Thyroid gland (tissue), 4 donors: Measurements from ENCODE around the gene PNPLA4. TPM values are rescaled to one million over a fixed set of nuclear protein-coding genes. Genes with fewer than 3 reads are reported as not detected.

Experiments
- DNase-seq, 2 donors: peaks; one replicate each; pipeline ENCODE4 v3.0.0-alpha.2; 2019
- H3K27ac ChIP-seq, 3 donors: fragments of 200-600 bp; sonication (generic); 1 replicate in 2 of 3; 2 replicates in 1 of 3; pipeline ENCODE4 v1.5.1; 2016 to 2019; ENCODE audit warnings: mild to moderate bottlenecking in 1 of 3, moderate library complexity in 1 of 3
- H3K27me3 ChIP-seq: fragments of 200-600 bp; sonication (generic); one replicate; pipeline ENCODE4 v1.5.1; 2019
- H3K36me3 ChIP-seq, 2 donors: fragments of 200-600 bp; sonication (generic); one replicate each; pipeline ENCODE4 v1.5.1; 2016 to 2019
- H3K4me1 ChIP-seq, 2 donors: fragments of 200-600 bp; sonication (generic); one replicate each; pipeline ENCODE4 v1.5.1; 2017 to 2019
- H3K4me3 ChIP-seq, 3 donors: fragments of 200-600 bp; sonication (generic); replicated peaks in 1 of 3; 1 replicate in 2 of 3; 2 replicates in 1 of 3; pipeline ENCODE4 v1.5.1; 2016; ENCODE audit warnings: mild to moderate bottlenecking in 1 of 3
- H3K9me3 ChIP-seq: fragments of 200-600 bp; sonication (generic); one replicate; pipeline ENCODE4 v1.5.1; 2017
- CTCF ChIP-seq, 6 experiments: fragments of 200-600 bp in 3 of 6; fragments of 450-650 bp in 3 of 6; sonication (generic) in 3 of 6; IDR thresholded peaks; one replicate each; pipeline ENCODE4 v1.5.1; 2016 to 2019; ENCODE audit warnings: antibody characterized with exemption in 6 of 6, mild to moderate bottlenecking in 2 of 6, inconsistent platforms in 1 of 6, moderate library complexity in 1 of 6
- POLR2A ChIP-seq, 2 donors: fragments of 450-650 bp; IDR thresholded peaks; one replicate each; pipeline ENCODE4 v1.6.1; 2017; ENCODE audit warnings: antibody characterized with exemption in 2 of 2, mild to moderate bottlenecking in 2 of 2, moderate library complexity in 1 of 2
- WGBS, 2 donors: methylation state at CpG; one replicate each; pipeline ENCODE4 v1.1.5; 2017; 5-methylcytosine and 5-hydroxymethylcytosine counted together
- intact Hi-C: fragments of 100-400 bp; cut with DNase I; formaldehyde crosslinking; loops from one replicate; pipeline ENCODE4 v1.15.1; 2023
- total RNA-seq, 4 donors: library from RNA; depleted of rRNA; stranded (reverse); fragments of >200 nt; gene quantifications; one replicate each; pipeline ENCODE4 v1.2.3, GENCODE V29; 2016

The PNPLA4 gene
- total RNA-seq, 4 donors from 2014 or later = 19.7 to 70.1 (median 39.5) TPM

GRCh38 chrX:7953446-7953845 lies 26.2 kb upstream of the PNPLA4 start:
- Histone ChIP-seq H3K4me1 (peaks cover 0 to 4% of the 10 kb centered on the region in 2 donors), H3K4me3 (no peak overlapping the region), H3K27ac (no peak overlapping the region), H3K9me3 (no peaks in the 10 kb centered on the region), H3K36me3 (no peaks in the 10 kb centered on the region), H3K27me3 (no peaks in the 10 kb centered on the region)
- TF ChIP-seq CTCF (IDR thresholded peaks at IDR 0.05) (no peak), POLR2A (IDR thresholded peaks at IDR 0.05) (no peak)
- intact Hi-C loops = no loop called here
- 85% methylated on average over 5 of the region's 5 CpGs for WGBS, 2 donors
- no peak for DNase-seq

GRCh38 chrX:7950865-7951264 lies 23.7 kb upstream of the PNPLA4 start:
- Histone ChIP-seq H3K4me3 (no peak overlapping the region), H3K4me1 (peaks cover 0 to 7% of the 10 kb centered on the region in 2 donors), H3K27me3 (no peaks in the 10 kb centered on the region), H3K27ac (no peak overlapping the region), H3K36me3 (no peaks in the 10 kb centered on the region), H3K9me3 (no peaks in the 10 kb centered on the region)
- TF ChIP-seq CTCF (IDR thresholded peaks at IDR 0.05) = no peak
- no peak for TF ChIP-seq POLR2A (IDR thresholded peaks at IDR 0.05)
- WGBS, 2 donors = 88 to 89% methylated on average over 2 of the region's 2 CpGs
- intact Hi-C loops = no loop called here
- no peak for DNase-seq

- Histone ChIP-seq H3K4me3 (no peak overlapping the region), H3K4me1 (peaks cover 2 to 7% of the 10 kb centered on the region in 2 donors), H3K36me3 (no peaks in the 10 kb centered on the region), H3K27ac (no peak overlapping the region), H3K9me3 (no peaks in the 10 kb centered on the region), H3K27me3 (no peaks in the 10 kb centered on the region)
- 62 to 68% methylated on average over 3 of the region's 3 CpGs for WGBS, 2 donors
- intact Hi-C loops = no loop called here
- peak; percentile 20 to 22 for DNase-seq
- no peak for TF ChIP-seq CTCF (IDR thresholded peaks at IDR 0.05)
- no peak for TF ChIP-seq POLR2A (IDR thresholded peaks at IDR 0.05)
These were observed 21.3 kb upstream of the PNPLA4 start for GRCh38 chrX:7948483-7948882.

- Histone ChIP-seq H3K27ac (no peak overlapping the region), H3K36me3 (no peaks in the 10 kb centered on the region), H3K4me3 (no peak overlapping the region), H3K9me3 (no peaks in the 10 kb centered on the region), H3K27me3 (no peaks in the 10 kb centered on the region), H3K4me1 (peaks cover 3 to 7% of the 10 kb centered on the region in 2 donors)
- intact Hi-C loops = no loop called here
- WGBS, 2 donors = 42 to 65% methylated on average over 2 of the region's 2 CpGs
- DNase-seq = no peak
- TF ChIP-seq POLR2A (IDR thresholded peaks at IDR 0.05) (no peak), CTCF (IDR thresholded peaks at IDR 0.05) (no peak)
These were observed 19.7 kb upstream of the PNPLA4 start for GRCh38 chrX:7946960-7947359.

GRCh38 chrX:7943600-7944245 lies 16.5 kb upstream of the PNPLA4 start:
- H3K9me3 ChIP-seq = no peaks in the 10 kb centered on the region
- no peaks in the 10 kb centered on the region for H3K36me3 ChIP-seq
- peak; percentile 66 to 70 for DNase-seq
- no peak for TF ChIP-seq POLR2A (IDR thresholded peaks at IDR 0.05)
- TF ChIP-seq CTCF (IDR thresholded peaks at IDR 0.05) = no peak
- H3K27me3 ChIP-seq = no peaks in the 10 kb centered on the region
- no peak overlapping the region for H3K27ac ChIP-seq
- intact Hi-C loops = no loop called here
- H3K4me1 ChIP-seq = peaks cover 3 to 7% of the 10 kb centered on the region in 2 donors
- 44 to 46% methylated on average over 6 of the region's 6 CpGs for WGBS, 2 donors
- H3K4me3 ChIP-seq = no peak overlapping the region
